Measurements from ENCODE around the gene MED12. TPM values are rescaled to one million over a fixed set of nuclear protein-coding genes. Genes with fewer than 3 reads are reported as not detected.

The MED12 gene
- total RNA-seq, 2 donors from 2014 or later: 22.9 to 48.8 TPM

GRCh38 chrX:71118985-71119535, 664 bp downstream of the MED12 start:
- Histone ChIP-seq H3K4me3 (peak overlapping the region; percentile 87), H3K27ac (peak overlapping the region in 1 of 2 donors; percentile 73), H3K9me3 (no peaks in the 10 kb centered on the region), H3K36me3 (peaks cover 23% of the 10 kb centered on the region), H3K4me1 (ENCODE audit: control insufficient read depth in 1 of 2, low read depth in 2 of 2) (peaks cover 0 to 7% of the 10 kb centered on the region in 2 donors), H3K27me3 (replicated peaks; ENCODE audit: insufficient read depth) (no peaks in the 10 kb centered on the region)
- DNase-seq (ENCODE audit: low spot score): no peak
- TF ChIP-seq CTCF (IDR thresholded peaks at IDR 0.05): no peak
- no peak for ATAC-seq (ENCODE audit: insufficient number of reproducible peaks, low FRiP score, low read depth)

- H3K36me3 ChIP-seq: peaks cover 41% of the 10 kb centered on the region
- no peaks in the 10 kb centered on the region for H3K9me3 ChIP-seq
- no peak for TF ChIP-seq CTCF (IDR thresholded peaks at IDR 0.05)
- ATAC-seq (ENCODE audit: insufficient number of reproducible peaks, low FRiP score, low read depth) (no peak), DNase-seq (ENCODE audit: low spot score) (no peak)
- H3K4me3 ChIP-seq: no peak overlapping the region
- no peaks in the 10 kb centered on the region for H3K4me1 ChIP-seq (ENCODE audit: control insufficient read depth in 1 of 2, low read depth in 2 of 2)
- no peak overlapping the region for H3K27ac ChIP-seq
- H3K27me3 ChIP-seq (replicated peaks; ENCODE audit: insufficient read depth): no peaks in the 10 kb centered on the region
These were observed 9.9 kb downstream of the MED12 start for GRCh38 chrX:71128166-71128833.

- TF ChIP-seq CTCF (IDR thresholded peaks at IDR 0.05): peak; percentile 63
- peak; percentile 7 for DNase-seq (ENCODE audit: low spot score)
These were observed 10.7 kb downstream of the MED12 start for GRCh38 chrX:71128915-71129765.

GRCh38 chrX:71131510-71131909, 13.1 kb downstream of the MED12 start:
- H3K9me3 ChIP-seq: no peaks in the 10 kb centered on the region
- no peak for TF ChIP-seq CTCF (IDR thresholded peaks at IDR 0.05)
- ATAC-seq (ENCODE audit: insufficient number of reproducible peaks, low FRiP score, low read depth): no peak
- no peaks in the 10 kb centered on the region for H3K27me3 ChIP-seq (replicated peaks; ENCODE audit: insufficient read depth)
- no peak for DNase-seq (ENCODE audit: low spot score)
- H3K36me3 ChIP-seq: peaks cover 58% of the 10 kb centered on the region
- no peak overlapping the region for H3K27ac ChIP-seq
- H3K4me1 ChIP-seq (ENCODE audit: control insufficient read depth in 1 of 2, low read depth in 2 of 2): no peaks in the 10 kb centered on the region
- H3K4me3 ChIP-seq: no peak overlapping the region

More at GRCh38 chrX:71128915-71129765, 10.7 kb downstream of the MED12 start:
- ATAC-seq (ENCODE audit: insufficient number of reproducible peaks, low FRiP score, low read depth): no peak
- H3K27ac ChIP-seq: no peak overlapping the region
- H3K4me3 ChIP-seq: no peak overlapping the region
- H3K27me3 ChIP-seq (replicated peaks; ENCODE audit: insufficient read depth): no peaks in the 10 kb centered on the region
- H3K9me3 ChIP-seq: no peaks in the 10 kb centered on the region
- no peaks in the 10 kb centered on the region for H3K4me1 ChIP-seq (ENCODE audit: control insufficient read depth in 1 of 2, low read depth in 2 of 2)
- peaks cover 44% of the 10 kb centered on the region for H3K36me3 ChIP-seq

GRCh38 chrX:71140440-71140839, 22.0 kb downstream of the MED12 start:
- Histone ChIP-seq H3K36me3 (peaks cover 14% of the 10 kb centered on the region), H3K4me3 (no peak overlapping the region), H3K27ac (no peak overlapping the region), H3K9me3 (no peaks in the 10 kb centered on the region), H3K27me3 (replicated peaks; ENCODE audit: insufficient read depth) (no peaks in the 10 kb centered on the region), H3K4me1 (ENCODE audit: control insufficient read depth in 1 of 2, low read depth in 2 of 2) (peaks cover 0 to 7% of the 10 kb centered on the region in 2 donors)
- no peak for DNase-seq (ENCODE audit: low spot score)
- TF ChIP-seq CTCF (IDR thresholded peaks at IDR 0.05): no peak
- no peak for ATAC-seq (ENCODE audit: insufficient number of reproducible peaks, low FRiP score, low read depth)
